Osteoblast (primary cell): ENCODE results near the gene PDIA4. TPM values are rescaled to one million over a fixed set of nuclear protein-coding genes. Genes with fewer than 3 reads are reported as not detected.

Experiments used
- DNase-seq: peaks from one replicate; pipeline ENCODE4 v3.0.0; 2011; ENCODE audit warnings: low spot score, mixed read lengths; ENCODE audit not compliant: insufficient read length; ENCODE audit errors: missing footprints
- H2AFZ ChIP-seq: 2 replicates; pipeline ENCODE4 v1.6.0; 2011; ENCODE audit warnings: mild to moderate bottlenecking, low read length
- H3K27ac ChIP-seq: 2 replicates; pipeline ENCODE4 v1.5.1; 2011; ENCODE audit warnings: mild to moderate bottlenecking, low read depth, low read length, moderate library complexity
- H3K27me3 ChIP-seq: 2 replicates; pipeline ENCODE4 v1.6.0; 2012; ENCODE audit warnings: mild to moderate bottlenecking, control low read depth, inconsistent platforms, low read length, moderate library complexity; ENCODE audit not compliant: insufficient read depth
- H3K36me3 ChIP-seq: 2 replicates; pipeline ENCODE4 v1.5.1; 2011; ENCODE audit warnings: mild to moderate bottlenecking, low read length, control low read depth, moderate library complexity; ENCODE audit not compliant: insufficient read depth
- H3K4me1 ChIP-seq: 2 replicates; pipeline ENCODE4 v1.5.1; 2011; ENCODE audit warnings: mild to moderate bottlenecking, low read length, control low read depth, moderate library complexity; ENCODE audit not compliant: insufficient read depth
- H3K4me2 ChIP-seq: 2 replicates; pipeline ENCODE4 v1.6.0; 2011; ENCODE audit warnings: mild to moderate bottlenecking, low read length; ENCODE audit not compliant: insufficient read depth
- H3K4me3 ChIP-seq: fragments of 200-600 bp; sonication (generic); 3 replicates; pipeline ENCODE4 v1.5.1; 2012; ENCODE audit warnings: mild to moderate bottlenecking, low read length, inconsistent platforms; ENCODE audit not compliant: insufficient read depth
- H3K79me2 ChIP-seq: 2 replicates; pipeline ENCODE4 v1.6.0; 2012; ENCODE audit warnings: mild to moderate bottlenecking, low read length, control low read depth, inconsistent platforms; ENCODE audit not compliant: insufficient read depth
- H3K9me3 ChIP-seq: 2 replicates; pipeline ENCODE4 v1.5.1; 2011; ENCODE audit warnings: low read depth, low read length, control low read depth
- H4K20me1 ChIP-seq: 2 replicates; pipeline ENCODE4 v1.6.0; 2012; ENCODE audit warnings: mild to moderate bottlenecking, low read length, control low read depth; ENCODE audit not compliant: insufficient read depth
- total RNA-seq: library from RNA; depleted of rRNA; stranded (reverse); fragments of >200 nt; gene quantifications from 2 replicates; pipeline ENCODE4 v1.2.3, GENCODE V29; 2012
- TF ChIP-seq, protein P1 (sequence below): IDR thresholded peaks from 2 replicates; pipeline ENCODE4 v1.5.1; 2011; ENCODE audit warnings: mild to moderate bottlenecking, low read depth, low read length, moderate library complexity; ENCODE audit errors: extremely low read depth

PDIA4 gene
- total RNA-seq = 216 and 220 TPM in 2 replicates

DNA sequence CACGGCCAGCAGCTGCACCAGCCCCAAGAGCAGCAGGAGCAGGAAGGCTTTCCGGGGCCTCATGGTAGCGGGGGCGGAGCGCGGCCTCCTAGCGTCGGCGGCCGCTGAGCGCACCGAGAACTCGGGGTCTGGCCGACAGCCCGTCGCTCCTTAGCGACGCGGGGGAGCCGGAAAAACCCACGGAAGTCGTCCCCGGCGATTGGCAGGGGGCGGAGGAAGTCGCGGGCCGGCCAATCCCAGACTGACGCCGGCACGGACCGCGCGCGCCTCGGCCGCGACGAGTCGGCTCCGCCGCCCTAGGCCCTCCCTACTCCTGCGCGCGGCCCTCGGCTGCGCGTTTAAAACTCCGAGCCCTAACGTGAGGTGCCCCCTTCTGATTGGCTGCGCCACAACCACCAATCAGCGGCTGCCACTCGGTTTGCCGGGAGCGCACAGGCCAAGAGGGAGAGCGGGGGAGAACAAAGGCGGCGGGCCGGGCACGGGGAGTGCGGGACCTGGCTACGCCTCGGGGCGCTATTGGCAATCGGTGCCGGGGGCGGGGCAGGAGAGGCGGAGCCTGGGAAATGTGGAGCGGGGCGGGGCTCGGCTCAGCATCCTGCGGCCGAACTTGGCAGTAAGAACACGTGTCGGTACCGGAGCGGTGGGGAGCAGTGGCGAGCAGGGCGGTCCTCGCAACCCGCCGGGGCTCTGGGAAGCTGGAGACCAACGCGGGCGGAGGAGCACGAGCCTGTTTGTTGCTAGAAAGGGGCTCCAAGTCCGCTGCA, at the start of gene PDIA4:
Gene PDIA4 (minus strand): TSS at position 160 of the 764 bp plus-strand sequence. CDS start 97 bp downstream, at position 63.
- Histone ChIP-seq H3K4me3 (peak within 1 kb of the TSS; percentile 94), H4K20me1 (peaks cover 5% of the 10 kb centered on the region), H3K4me1 (peaks cover 23% of the 10 kb centered on the region), H3K27ac (peak within 1 kb of the TSS; percentile 72), H2AFZ (peak within 1 kb of the TSS; percentile 88), H3K36me3 (peaks cover 3% of the 10 kb centered on the region), H3K9me3 (no peaks in the 10 kb centered on the region), H3K79me2 (peaks cover 46% of the 10 kb centered on the region), H3K4me2 (peak within 1 kb of the TSS; percentile 96), H3K27me3 (no peaks in the 10 kb centered on the region)
- TF ChIP-seq, protein P1, sequence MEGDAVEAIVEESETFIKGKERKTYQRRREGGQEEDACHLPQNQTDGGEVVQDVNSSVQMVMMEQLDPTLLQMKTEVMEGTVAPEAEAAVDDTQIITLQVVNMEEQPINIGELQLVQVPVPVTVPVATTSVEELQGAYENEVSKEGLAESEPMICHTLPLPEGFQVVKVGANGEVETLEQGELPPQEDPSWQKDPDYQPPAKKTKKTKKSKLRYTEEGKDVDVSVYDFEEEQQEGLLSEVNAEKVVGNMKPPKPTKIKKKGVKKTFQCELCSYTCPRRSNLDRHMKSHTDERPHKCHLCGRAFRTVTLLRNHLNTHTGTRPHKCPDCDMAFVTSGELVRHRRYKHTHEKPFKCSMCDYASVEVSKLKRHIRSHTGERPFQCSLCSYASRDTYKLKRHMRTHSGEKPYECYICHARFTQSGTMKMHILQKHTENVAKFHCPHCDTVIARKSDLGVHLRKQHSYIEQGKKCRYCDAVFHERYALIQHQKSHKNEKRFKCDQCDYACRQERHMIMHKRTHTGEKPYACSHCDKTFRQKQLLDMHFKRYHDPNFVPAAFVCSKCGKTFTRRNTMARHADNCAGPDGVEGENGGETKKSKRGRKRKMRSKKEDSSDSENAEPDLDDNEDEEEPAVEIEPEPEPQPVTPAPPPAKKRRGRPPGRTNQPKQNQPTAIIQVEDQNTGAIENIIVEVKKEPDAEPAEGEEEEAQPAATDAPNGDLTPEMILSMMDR = no peak
- peak; percentile 100 for DNase-seq

DNA sequence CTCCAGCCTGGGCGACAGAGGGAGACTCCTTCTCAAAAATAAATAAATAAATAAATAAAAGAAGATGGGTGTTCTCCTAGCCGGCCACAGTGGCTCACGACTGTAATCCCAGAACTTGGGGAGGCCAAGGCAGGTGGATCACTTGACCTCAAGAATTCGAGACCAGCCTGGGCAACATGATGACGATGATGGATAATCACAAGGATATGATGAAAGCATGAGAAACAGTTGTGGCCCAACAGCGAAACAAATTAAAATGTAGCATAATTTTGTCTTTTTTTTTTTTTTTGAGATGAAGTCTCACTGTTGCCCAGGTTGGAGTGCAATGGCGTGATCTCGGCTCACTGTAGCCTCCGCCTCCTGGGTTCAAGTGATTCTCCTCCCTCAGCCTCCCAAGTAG, 49.3 kb upstream of the PDIA4 start:
- no peak overlapping the region for H3K27ac ChIP-seq
- no peak overlapping the region for H3K4me2 ChIP-seq
- no peaks in the 10 kb centered on the region for H3K9me3 ChIP-seq
- no peaks in the 10 kb centered on the region for H3K36me3 ChIP-seq
- peaks cover 6% of the 10 kb centered on the region for H3K79me2 ChIP-seq
- H3K4me3 ChIP-seq = no peak overlapping the region
- no peaks in the 10 kb centered on the region for H4K20me1 ChIP-seq
- no peaks in the 10 kb centered on the region for H3K27me3 ChIP-seq
- H2AFZ ChIP-seq = no peak overlapping the region
- H3K4me1 ChIP-seq = no peaks in the 10 kb centered on the region
- TF ChIP-seq, protein P1 = no peak
- no peak for DNase-seq

DNA sequence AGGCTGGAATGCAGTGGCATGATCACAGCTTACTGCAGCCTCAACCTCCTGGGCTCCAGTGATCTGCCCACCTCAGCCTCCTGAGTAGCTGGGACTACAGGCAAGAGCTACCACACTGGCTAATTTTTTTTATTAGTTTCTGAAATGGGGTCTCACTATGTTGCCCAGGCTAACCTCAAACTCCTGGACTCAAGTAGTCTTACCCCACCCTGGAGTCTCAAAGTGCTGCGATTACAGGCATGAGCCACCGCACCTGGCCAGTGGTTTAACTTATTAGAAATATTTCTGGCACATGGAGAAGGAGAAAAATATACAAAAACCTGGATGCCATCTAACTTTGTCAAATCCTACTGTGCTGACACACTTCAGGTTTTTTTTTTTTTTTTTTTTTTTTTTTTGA, 47.0 kb upstream of the PDIA4 start:
- TF ChIP-seq, protein P1 = no peak
- H3K27me3 ChIP-seq = no peaks in the 10 kb centered on the region
- H3K4me2 ChIP-seq = no peak overlapping the region
- H3K79me2 ChIP-seq = no peaks in the 10 kb centered on the region
- H3K36me3 ChIP-seq = peaks cover 21% of the 10 kb centered on the region
- no peaks in the 10 kb centered on the region for H3K9me3 ChIP-seq
- no peak for DNase-seq
- no peaks in the 10 kb centered on the region for H3K4me1 ChIP-seq
- no peaks in the 10 kb centered on the region for H4K20me1 ChIP-seq
- no peak overlapping the region for H3K27ac ChIP-seq
- H2AFZ ChIP-seq = no peak overlapping the region
- H3K4me3 ChIP-seq = no peak overlapping the region

DNA sequence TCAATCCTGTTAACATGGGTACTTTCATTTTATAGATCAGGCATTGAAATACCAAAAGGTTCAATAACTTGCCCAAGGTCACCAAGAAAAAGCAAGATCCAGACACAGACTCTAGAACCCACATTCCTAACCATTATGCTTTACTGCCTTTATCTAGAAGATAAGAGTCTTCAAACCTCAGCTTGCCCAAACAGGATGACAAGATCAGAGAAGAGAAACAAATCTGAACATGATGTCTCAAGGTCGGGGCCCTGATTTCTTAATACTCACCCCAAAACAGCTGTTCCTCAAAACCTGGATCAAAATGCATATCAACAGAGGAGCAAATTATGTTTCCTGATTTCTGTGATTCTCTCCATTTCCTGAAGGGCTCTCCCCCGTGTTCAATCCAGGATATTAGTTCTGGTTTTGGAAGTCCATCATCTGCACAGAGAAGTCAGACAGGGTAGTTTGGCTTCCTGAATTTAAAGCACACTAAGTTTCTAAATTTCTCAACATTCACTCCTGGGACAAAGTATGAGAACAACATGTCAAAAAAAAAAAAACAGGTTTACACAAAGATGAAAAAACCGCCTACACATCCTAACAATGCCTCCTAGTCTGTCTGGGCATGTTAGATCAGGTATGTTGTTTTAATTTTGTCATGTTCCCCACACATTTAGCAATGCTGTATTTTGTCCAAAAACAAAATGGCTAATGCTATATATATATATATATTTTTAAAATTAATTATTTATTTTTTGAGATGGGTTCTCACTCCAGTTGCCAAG, 46.0 kb upstream of the PDIA4 start:
- no peak for DNase-seq
- peaks cover 26% of the 10 kb centered on the region for H3K36me3 ChIP-seq
- no peaks in the 10 kb centered on the region for H3K79me2 ChIP-seq
- no peaks in the 10 kb centered on the region for H3K27me3 ChIP-seq
- H3K4me2 ChIP-seq = no peak overlapping the region
- H3K4me1 ChIP-seq = no peaks in the 10 kb centered on the region
- no peak overlapping the region for H2AFZ ChIP-seq
- no peak overlapping the region for H3K27ac ChIP-seq
- no peaks in the 10 kb centered on the region for H3K9me3 ChIP-seq
- TF ChIP-seq, protein P1 = no peak
- no peaks in the 10 kb centered on the region for H4K20me1 ChIP-seq
- H3K4me3 ChIP-seq = no peak overlapping the region
